SK-N-MC (cell line): Measurements from ENCODE around the gene ATOX1.

Source experiments
- DNase-seq: peaks from one replicate; pipeline ENCODE4 v3.0.0-alpha.2; 2011; ENCODE audit warnings: low read depth, low spot score
- H3K27ac ChIP-seq: fragments of 200-600 bp; sonication (generic); 2 replicates; pipeline ENCODE4 v1.5.1; 2016; ENCODE audit warnings: mixed run types
- H3K36me3 ChIP-seq: fragments of 200-600 bp; sonication (generic); 2 replicates; pipeline ENCODE4 v1.6.1; 2017; ENCODE audit warnings: antibody characterized with exemption, low read length, mixed read lengths; ENCODE audit not compliant: insufficient read depth
- H3K4me3 ChIP-seq: fragments of 200-600 bp; sonication (generic); 2 replicates; pipeline ENCODE4 v1.5.1; 2016
- H3K9ac ChIP-seq: fragments of 200-600 bp; sonication (generic); 2 replicates; pipeline ENCODE4 v1.8.0; 2017; ENCODE audit warnings: mixed run types, mixed read lengths; ENCODE audit not compliant: insufficient read length
- H3K9me3 ChIP-seq: fragments of 200-600 bp; sonication (generic); 2 replicates; pipeline ENCODE4 v1.6.1; 2017; ENCODE audit warnings: low read depth, mild to moderate bottlenecking, antibody characterized with exemption, low read length, moderate library complexity, mixed read lengths
- EZH2 ChIP-seq: fragments of 200-600 bp; sonication (generic); IDR thresholded peaks from one replicate; pipeline ENCODE4 v1.6.1; 2017; ENCODE audit warnings: antibody characterized with exemption
- FOXP2 ChIP-seq: optimal IDR thresholded peaks from 2 replicates; pipeline ENCODE3; 2011; ENCODE audit warnings: mild to moderate bottlenecking, moderate library complexity; ENCODE audit not compliant: insufficient read depth; ENCODE audit errors: extremely low read length, control extremely low read depth
- POLR2AphosphoS5 ChIP-seq: IDR thresholded peaks from 2 replicates; pipeline ENCODE4 v1.6.1; 2012; ENCODE audit warnings: mild to moderate bottlenecking, low read depth, low read length, borderline replicate concordance

Gene ATOX1

DNA sequence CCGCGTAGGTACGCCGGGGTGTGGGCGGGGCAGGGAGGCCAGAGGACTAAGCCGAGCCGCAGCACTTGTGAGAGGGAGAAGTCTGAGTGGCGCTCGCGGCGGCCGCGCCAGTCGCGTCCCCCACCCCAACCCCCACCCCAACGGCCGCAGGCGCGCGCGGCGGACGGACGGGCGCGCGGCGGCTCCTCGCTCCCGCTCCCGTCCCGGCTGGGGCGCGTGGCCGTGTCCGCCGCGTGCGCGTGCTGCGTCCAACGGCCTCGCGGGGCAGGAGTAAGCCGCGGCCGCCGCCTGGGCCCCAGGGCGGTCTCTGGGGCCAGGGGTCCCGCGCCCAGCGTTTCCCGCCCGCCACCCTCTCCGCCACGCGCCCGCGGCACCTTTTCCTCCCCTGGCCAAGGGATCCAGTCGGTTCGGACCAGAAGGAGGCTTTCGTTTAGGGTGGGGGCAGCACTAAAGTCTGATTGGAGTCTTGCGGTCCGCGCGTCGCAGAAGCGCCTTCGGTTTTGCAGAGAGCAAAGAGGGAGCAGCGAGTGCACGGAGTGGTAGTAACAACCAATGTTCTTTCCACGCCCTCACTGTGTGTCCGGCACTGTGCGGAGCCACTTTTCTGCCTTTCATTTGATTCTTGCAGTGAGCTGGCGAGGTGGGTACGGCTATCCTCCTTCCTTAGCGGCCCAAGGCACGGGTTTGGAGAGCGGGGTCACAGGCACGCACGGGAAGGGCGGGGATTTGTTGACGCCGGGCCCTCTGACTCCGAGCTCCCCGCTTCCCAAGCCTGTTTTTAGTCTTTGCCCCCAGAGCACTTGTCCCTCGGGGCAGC lies 13.8 kb upstream of the ATOX1 start:
- no peak for DNase-seq
- peak overlapping the region; percentile 85 for H3K27ac ChIP-seq

DNA sequence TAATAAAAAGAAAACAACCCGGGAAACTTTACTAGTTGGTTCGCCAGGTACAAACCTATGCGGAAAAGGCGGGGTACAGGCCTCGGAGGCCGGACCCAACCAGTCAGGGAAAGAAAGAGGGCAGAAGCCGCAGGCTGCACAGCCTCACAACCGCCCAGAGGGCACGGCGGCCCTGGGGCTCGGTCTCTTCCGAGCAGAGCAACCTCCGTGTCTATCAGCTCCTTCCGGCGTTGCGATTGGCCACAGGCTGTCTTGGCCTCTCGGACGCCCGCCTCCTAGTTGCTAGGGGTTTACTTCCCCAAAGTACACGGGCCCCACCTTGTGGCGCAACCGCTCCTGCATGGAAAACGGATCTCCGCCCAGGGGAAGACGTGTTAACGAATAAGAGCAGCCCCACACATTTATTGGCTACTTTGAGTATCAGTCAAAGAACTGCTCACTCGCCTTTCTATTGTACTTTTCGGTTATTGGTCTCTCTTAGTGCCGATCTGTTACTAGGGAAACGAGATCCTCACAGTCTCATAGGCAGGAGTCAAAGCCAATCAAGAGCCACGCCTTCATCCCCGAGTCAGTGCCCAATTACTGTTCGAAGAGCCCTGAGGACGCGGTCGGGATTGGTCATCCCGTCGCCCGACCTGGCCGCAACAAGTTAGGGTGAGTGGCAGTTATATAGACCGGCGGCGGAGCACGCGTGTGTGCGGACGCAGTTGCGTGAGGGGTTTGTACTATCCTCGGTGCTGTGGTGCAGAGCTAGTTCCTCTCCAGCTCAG lies 13.0 kb upstream of the ATOX1 start, which contains the start of gene G3BP1:
Gene G3BP1, plus strand, starts transcription at position 696 of the 770 bp plus-strand sequence. CDS start 14,667 bp downstream, outside the sequence.
- TF ChIP-seq POLR2AphosphoS5 (peak; percentile 99), EZH2 (no peak), FOXP2 (peak; percentile 80)
- Histone ChIP-seq H3K27ac (peak within 1 kb of the TSS; percentile 95), H3K9ac (peak within 1 kb of the TSS; percentile 93), H3K36me3 (peaks cover 37% of the 10 kb centered on the region), H3K4me3 (peak within 1 kb of the TSS; percentile 86), H3K9me3 (no peaks in the 10 kb centered on the region)
- peak; percentile 100 for DNase-seq

More for the DNA sequence above, 13.8 kb upstream of the ATOX1 start:
- Histone ChIP-seq H3K4me3 (peak overlapping the region; percentile 86), H3K9me3 (no peaks in the 10 kb centered on the region; the same call in 1 of the 2 replicates), H3K9ac (peak overlapping the region; percentile 93), H3K36me3 (peaks cover 44% of the 10 kb centered on the region)
- no peak for TF ChIP-seq EZH2
- TF ChIP-seq POLR2AphosphoS5: peak; percentile 15; the same call in 1 of the 2 replicates

DNA sequence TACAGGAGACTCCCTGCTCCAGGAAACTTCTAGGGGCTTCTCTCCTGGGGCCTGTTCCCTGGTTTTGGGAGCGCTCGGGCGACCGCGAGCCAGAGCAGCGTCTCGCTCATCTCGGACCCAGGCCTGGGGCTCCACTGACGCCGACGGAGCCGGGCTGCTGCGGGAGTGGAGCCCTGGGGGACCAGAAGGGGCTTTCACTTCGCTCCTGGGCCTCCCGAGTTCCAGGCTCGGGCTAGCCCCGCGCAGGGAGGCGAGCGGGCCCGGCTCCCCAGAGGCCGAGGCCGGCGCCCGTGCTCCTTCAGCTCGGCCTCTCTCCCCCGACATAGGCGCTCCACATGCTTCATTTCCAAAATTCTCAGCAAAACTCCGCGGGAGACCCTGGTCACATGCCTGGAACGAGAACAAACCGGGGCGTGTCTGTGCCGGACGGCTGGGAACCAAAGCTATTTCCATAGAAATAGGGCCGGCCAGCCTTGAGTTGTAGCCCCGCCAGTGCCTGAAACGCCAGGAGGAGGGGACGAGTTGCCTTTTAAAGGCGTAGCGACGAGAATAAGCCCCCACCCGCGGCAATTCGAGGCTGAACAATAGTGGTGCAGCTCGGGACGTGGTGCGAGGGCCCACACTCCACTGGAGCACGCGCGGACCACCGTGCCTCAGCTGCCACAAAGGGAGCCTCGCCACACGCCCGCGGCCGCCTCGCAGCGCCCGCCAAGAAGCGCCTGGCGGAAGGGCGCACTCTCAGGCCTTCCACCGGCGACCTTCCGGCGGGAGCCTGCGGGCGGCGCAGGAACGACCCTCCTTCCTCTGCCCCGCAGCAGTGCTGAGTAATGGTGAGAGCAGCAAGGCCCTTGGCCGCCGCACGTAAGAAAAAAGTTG lies 12.2 kb upstream of the ATOX1 start:
- DNase-seq: no peak
- H3K36me3 ChIP-seq: peaks cover 29% of the 10 kb centered on the region
- TF ChIP-seq POLR2AphosphoS5 (no peak), FOXP2 (no peak), EZH2 (no peak)
- H3K9ac ChIP-seq: peak overlapping the region; percentile 75
- no peaks in the 10 kb centered on the region for H3K9me3 ChIP-seq
- H3K27ac ChIP-seq: peak overlapping the region; percentile 95
- peak overlapping the region; percentile 62 for H3K4me3 ChIP-seq

GRCh38 chr5:151766975-151767374 lies 8.5 kb upstream of the ATOX1 start:
- Histone ChIP-seq H3K36me3 (no peaks in the 10 kb centered on the region), H3K9ac (no peak overlapping the region), H3K27ac (no peak overlapping the region), H3K4me3 (no peak overlapping the region), H3K9me3 (no peaks in the 10 kb centered on the region)
- no peak for DNase-seq
- TF ChIP-seq FOXP2 (no peak), POLR2AphosphoS5 (no peak), EZH2 (no peak)

DNA sequence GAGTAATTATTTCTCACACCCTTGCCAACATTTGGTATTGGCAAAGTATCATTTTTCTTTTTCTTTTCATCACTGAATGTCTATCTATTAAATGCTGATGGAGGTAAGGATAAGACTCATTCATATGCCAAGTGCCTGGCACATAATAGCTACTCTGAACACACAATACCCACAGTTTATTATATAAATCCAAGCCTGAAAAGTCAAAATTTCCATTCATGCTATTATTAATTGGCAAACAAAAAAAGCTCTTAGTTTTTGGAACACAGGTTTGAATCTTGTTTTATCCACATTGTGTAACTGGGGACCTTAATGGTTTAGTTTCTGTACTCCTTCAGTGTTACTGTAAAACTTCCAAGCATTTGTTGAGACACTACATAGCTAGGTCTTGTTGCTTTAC lies 6.4 kb upstream of the ATOX1 start:
- Histone ChIP-seq H3K27ac (no peak overlapping the region), H3K4me3 (no peak overlapping the region), H3K36me3 (no peaks in the 10 kb centered on the region), H3K9me3 (no peaks in the 10 kb centered on the region), H3K9ac (no peak overlapping the region)
- DNase-seq: no peak
- TF ChIP-seq FOXP2: no peak
- TF ChIP-seq POLR2AphosphoS5: no peak
- no peak for TF ChIP-seq EZH2

DNA sequence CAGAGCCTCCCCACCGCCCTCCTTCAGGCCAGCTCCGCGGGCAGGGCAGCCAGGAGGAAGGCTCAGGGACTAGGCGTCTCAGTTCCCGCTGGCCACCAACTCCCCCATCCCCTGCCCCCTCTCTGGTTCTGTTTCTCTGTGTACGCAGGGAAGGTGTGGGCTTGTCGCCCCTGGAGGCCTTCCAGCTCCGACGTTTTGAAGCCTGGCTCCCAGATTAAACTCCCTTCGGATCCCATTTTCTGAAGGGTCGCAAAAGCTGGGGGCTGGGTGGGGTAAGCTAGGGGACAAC lies 346 bp downstream of the ATOX1 start:
- peak overlapping the region; percentile 82 for H3K9ac ChIP-seq
- TF ChIP-seq POLR2AphosphoS5 (no peak), EZH2 (no peak), FOXP2 (no peak)
- no peaks in the 10 kb centered on the region for H3K36me3 ChIP-seq
- DNase-seq: no peak
- no peak overlapping the region for H3K27ac ChIP-seq
- peak overlapping the region; percentile 92 for H3K4me3 ChIP-seq
- H3K9me3 ChIP-seq: no peaks in the 10 kb centered on the region

DNA sequence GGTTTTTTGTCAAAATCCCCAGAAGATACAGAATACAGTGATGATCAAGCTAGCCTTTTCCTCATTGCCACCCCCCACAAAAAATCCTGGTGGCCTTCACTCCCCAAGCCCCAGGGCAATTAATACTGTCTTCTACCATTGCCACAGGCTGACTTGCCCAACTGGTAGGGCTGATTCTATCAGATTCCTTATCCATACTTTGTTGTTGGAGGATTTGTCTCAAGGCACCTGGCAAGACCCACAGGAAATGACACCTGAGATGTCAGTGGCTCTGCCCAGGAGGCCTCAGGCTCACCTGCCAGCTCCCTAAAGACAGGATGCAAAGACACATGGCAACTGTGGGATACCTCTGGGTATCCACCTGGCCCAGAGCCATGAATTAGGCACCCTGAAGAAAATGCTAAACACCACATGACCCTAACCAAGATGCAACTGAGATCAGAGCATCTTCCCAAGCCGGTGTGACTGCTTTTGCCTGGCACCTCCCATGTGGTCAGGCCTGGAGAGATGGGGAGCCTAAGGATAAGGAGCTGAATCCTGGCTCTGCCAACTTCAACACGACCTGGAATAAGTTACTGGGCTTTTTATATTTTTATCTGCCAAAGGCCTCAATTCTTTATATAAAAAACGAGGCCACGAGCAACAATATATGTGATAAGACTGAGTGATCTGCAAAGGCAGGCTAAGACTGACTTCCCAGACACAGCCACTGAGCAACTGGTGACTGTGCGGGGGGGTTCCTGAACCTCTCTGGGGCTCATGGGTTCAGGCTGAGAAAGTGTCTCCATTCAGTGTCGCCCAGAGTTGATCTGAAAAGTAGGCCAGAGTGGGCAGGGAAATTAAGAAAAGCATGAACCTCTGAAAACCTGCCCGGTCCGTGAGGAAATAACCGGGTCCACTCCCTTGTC lies 944 bp downstream of the ATOX1 start:
- no peak overlapping the region for H3K27ac ChIP-seq
- no peaks in the 10 kb centered on the region for H3K36me3 ChIP-seq
- DNase-seq: no peak
- TF ChIP-seq EZH2 (no peak), FOXP2 (no peak), POLR2AphosphoS5 (no peak)
- H3K4me3 ChIP-seq: peak overlapping the region; percentile 92
- peak overlapping the region; percentile 82 for H3K9ac ChIP-seq
- H3K9me3 ChIP-seq: no peaks in the 10 kb centered on the region

DNA sequence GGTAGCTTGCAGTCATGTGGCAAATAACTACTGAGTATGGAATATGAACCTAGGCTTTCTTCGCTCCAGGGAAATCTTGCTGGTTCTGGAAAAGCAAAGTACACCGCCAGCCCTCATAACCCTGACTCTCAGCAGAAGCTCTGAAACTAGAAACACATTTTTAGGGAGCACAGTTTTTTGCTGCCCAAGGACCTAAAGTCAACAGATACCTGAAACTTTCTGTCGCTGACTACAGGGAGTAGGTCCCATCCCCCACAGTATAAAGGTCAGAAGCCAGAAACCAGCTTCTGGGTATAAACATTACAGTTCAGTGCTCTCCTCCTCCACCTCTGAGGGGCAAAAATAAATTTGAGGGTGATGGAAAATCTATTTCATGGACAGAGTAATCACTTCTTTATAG lies 3.0 kb downstream of the ATOX1 start:
- Histone ChIP-seq H3K4me3 (no peak overlapping the region), H3K9me3 (no peaks in the 10 kb centered on the region), H3K36me3 (no peaks in the 10 kb centered on the region), H3K27ac (no peak overlapping the region), H3K9ac (no peak overlapping the region)
- TF ChIP-seq EZH2 (no peak), POLR2AphosphoS5 (no peak), FOXP2 (no peak)
- DNase-seq: no peak
